ENCODE results near the gene CPNE6.
"Not testable (repeated sequence)": the region's sequence is repeated elsewhere in the genome, so short reads cannot be mapped to it uniquely, and the experiment has no call there.

GRCh38 chr14:24036963-24037657 is 34.3 kb upstream of the CPNE6 start:
- not testable (repeated sequence) for TF ChIP-seq CTCF (IDR thresholded peaks at IDR 0.05; ENCODE audit: low read depth, low read length, missing input control); MAX (IDR thresholded peaks at IDR 0.05); REST (IDR thresholded peaks at IDR 0.05); FOXA2 (IDR thresholded peaks at IDR 0.05); EGR1 (IDR thresholded peaks at IDR 0.05; ENCODE audit: low read depth in 2 of 2); TAF1 (conservative IDR thresholded peaks at IDR 0.05); GABPA (IDR thresholded peaks at IDR 0.05 in 1 of 2, conservative IDR thresholded peaks at IDR 0.05 in 1 of 2); RAD21 (IDR thresholded peaks at IDR 0.05)
